Hindlimb muscle (tissue), 1 donor: ENCODE measurements around the gene EIF2S2. TPM values are rescaled to one million over a fixed set of nuclear protein-coding genes. Genes with fewer than 3 reads are reported as not detected.

ENCODE experiments used
- DNase-seq: peaks from one replicate; pipeline ENCODE4 v3.0.0-alpha.2; 2013
- polyA plus RNA-seq: library from polyadenylated mRNA; unstranded; fragments of 120-200 nt; gene quantifications from one replicate; pipeline ENCODE4 v1.2.1, GENCODE V29; 2013; ENCODE audit not compliant: insufficient read length

EIF2S2 gene
- polyA plus RNA-seq, 1 donor, result 41.2 TPM

GRCh38 chr20:34061695-34062094 lies 50.3 kb downstream of the EIF2S2 start:
- no peak for DNase-seq

- DNase-seq, result no peak
Observed at GRCh38 chr20:34060970-34061369, 51.1 kb downstream of the EIF2S2 start.

- no peak for DNase-seq
Observed at GRCh38 chr20:34058831-34059230, 53.2 kb downstream of the EIF2S2 start.

- no peak for DNase-seq
Observed at GRCh38 chr20:34055290-34055689, 56.8 kb downstream of the EIF2S2 start.

GRCh38 chr20:34052414-34052813 lies 59.6 kb downstream of the EIF2S2 start:
- no peak for DNase-seq

GRCh38 chr20:34049897-34050695 lies 61.9 kb downstream of the EIF2S2 start:
- no peak for DNase-seq

GRCh38 chr20:34049389-34049788 lies 62.7 kb downstream of the EIF2S2 start:
- no peak for DNase-seq

- DNase-seq, result no peak
Observed at GRCh38 chr20:34047917-34048316, 64.1 kb downstream of the EIF2S2 start.

GRCh38 chr20:34047010-34047687 lies 64.9 kb downstream of the EIF2S2 start:
- no peak for DNase-seq

- no peak for DNase-seq
Observed at GRCh38 chr20:34045930-34046725, 65.9 kb downstream of the EIF2S2 start.

GRCh38 chr20:34045294-34045693 lies 66.7 kb downstream of the EIF2S2 start:
- no peak for DNase-seq

GRCh38 chr20:34043025-34043424 lies 69.0 kb downstream of the EIF2S2 start:
- no peak for DNase-seq

GRCh38 chr20:34042262-34042661 lies 69.8 kb downstream of the EIF2S2 start:
- no peak for DNase-seq

- DNase-seq, result no peak
Observed at GRCh38 chr20:34041226-34041625, 70.8 kb downstream of the EIF2S2 start.

GRCh38 chr20:34040300-34040995 lies 71.6 kb downstream of the EIF2S2 start:
- no peak for DNase-seq

Other genes starting within 250 kb of the EIF2S2 start
- 136 TPM for gene RALY, start 118.3 kb downstream of the EIF2S2 start, polyA plus RNA-seq
- 0.68 TPM for gene ASIP, start 129.2 kb upstream of the EIF2S2 start, polyA plus RNA-seq
- gene AHCY, start 191.1 kb upstream of the EIF2S2 start, polyA plus RNA-seq, result 206 TPM